HEK293 (cell line): Measurements from ENCODE around the gene POLK.

Experiments
- IKZF3 ChIP-seq: fragments of 450-650 bp; IDR thresholded peaks from 2 replicates; pipeline ENCODE4 v1.5.0; 2018; ENCODE audit warnings: missing biosample characterization, mild to moderate bottlenecking, missing genetic modification characterization, moderate library complexity
- KLF7 ChIP-seq: fragments of 450-650 bp; formaldehyde crosslinking; IDR thresholded peaks from 2 replicates; pipeline ENCODE4 v1.5.1; 2016; ENCODE audit warnings: missing biosample characterization, missing genetic modification characterization, borderline replicate concordance
- MZF1 ChIP-seq: fragments of 450-650 bp; formaldehyde crosslinking; IDR thresholded peaks from 2 replicates; pipeline ENCODE4 v1.5.1; 2017; ENCODE audit warnings: missing biosample characterization, missing genetic modification characterization, borderline replicate concordance
- PRDM2 ChIP-seq: fragments of 450-650 bp; formaldehyde crosslinking; IDR thresholded peaks from 2 replicates; pipeline ENCODE4 v1.5.1; 2016; ENCODE audit warnings: missing biosample characterization, missing genetic modification characterization, borderline replicate concordance
- REPIN1 ChIP-seq: fragments of 450-650 bp; formaldehyde crosslinking; IDR thresholded peaks from 2 replicates; pipeline ENCODE4 v1.5.1; 2017; ENCODE audit warnings: missing biosample characterization, missing genetic modification characterization, low read depth
- REST ChIP-seq: fragments of 450-650 bp; formaldehyde crosslinking; IDR thresholded peaks from 2 replicates; pipeline ENCODE4 v1.5.1; 2016; ENCODE audit warnings: missing biosample characterization, missing genetic modification characterization
- SETDB1 ChIP-seq: IDR thresholded peaks from one replicate; pipeline ENCODE4 v1.6.1; 2017; ENCODE audit warnings: mild to moderate bottlenecking, low read length, moderate library complexity, mixed read lengths; ENCODE audit not compliant: insufficient read length
- SP7 ChIP-seq: fragments of 450-650 bp; formaldehyde crosslinking; IDR thresholded peaks from 2 replicates; pipeline ENCODE4 v1.5.1; 2016; ENCODE audit warnings: missing biosample characterization, missing genetic modification characterization
- ZBTB48 ChIP-seq: fragments of 450-650 bp; formaldehyde crosslinking; IDR thresholded peaks from 2 replicates; pipeline ENCODE4 v1.5.1; 2016; ENCODE audit warnings: missing biosample characterization, missing genetic modification characterization
- ZEB2 ChIP-seq: fragments of 450-650 bp; formaldehyde crosslinking; IDR thresholded peaks from 2 replicates; pipeline ENCODE4 v1.5.1; 2016; ENCODE audit warnings: missing biosample characterization, missing genetic modification characterization
- ZNF10 ChIP-seq: fragments of 450-650 bp; formaldehyde crosslinking; IDR thresholded peaks from 2 replicates; pipeline ENCODE4 v1.5.1; 2017; ENCODE audit warnings: missing biosample characterization, missing genetic modification characterization
- ZNF121 ChIP-seq: fragments of 450-650 bp; formaldehyde crosslinking; IDR thresholded peaks from 2 replicates; pipeline ENCODE4 v1.5.1; 2016; ENCODE audit warnings: missing biosample characterization, missing genetic modification characterization
- ZNF132 ChIP-seq: fragments of 450-650 bp; formaldehyde crosslinking; IDR thresholded peaks from 2 replicates; pipeline ENCODE4 v1.5.1; 2017; ENCODE audit warnings: missing biosample characterization, missing genetic modification characterization, borderline replicate concordance
- ZNF16 ChIP-seq: fragments of 450-650 bp; formaldehyde crosslinking; IDR thresholded peaks from 2 replicates; pipeline ENCODE4 v1.5.1; 2016; ENCODE audit warnings: low read depth, missing biosample characterization, missing genetic modification characterization
- ZNF174 ChIP-seq: fragments of 450-650 bp; formaldehyde crosslinking; IDR thresholded peaks from 2 replicates; pipeline ENCODE4 v1.5.0; 2017; ENCODE audit warnings: missing biosample characterization, mild to moderate bottlenecking, missing genetic modification characterization
- ZNF274 ChIP-seq, 2 experiments: fragments of 200-500 bp in 1 of 2; fragments of 450-650 bp in 1 of 2; sonication (Bioruptor generic) in 1 of 2; formaldehyde crosslinking in 1 of 2; IDR thresholded peaks; 2 replicates each; pipeline versions ENCODE4 v1.5.1 to v1.6.1; 2014 to 2016; ENCODE audit warnings: borderline replicate concordance in 1 of 2, inconsistent platforms in 1 of 2, low read length in 1 of 2, missing biosample characterization in 1 of 2, missing genetic modification characterization in 1 of 2
- ZNF416 ChIP-seq: fragments of 450-650 bp; formaldehyde crosslinking; IDR thresholded peaks from 2 replicates; pipeline ENCODE4 v1.5.1; 2016; ENCODE audit warnings: missing biosample characterization, missing genetic modification characterization
- ZNF433 ChIP-seq: fragments of 450-650 bp; formaldehyde crosslinking; IDR thresholded peaks from 2 replicates; pipeline ENCODE4 v1.5.1; 2016; ENCODE audit warnings: missing biosample characterization, missing genetic modification characterization, low read depth
- ZNF48 ChIP-seq: fragments of 450-650 bp; formaldehyde crosslinking; IDR thresholded peaks from 2 replicates; pipeline ENCODE4 v1.5.1; 2016; ENCODE audit warnings: missing biosample characterization, missing genetic modification characterization
- ZNF510 ChIP-seq: fragments of 450-650 bp; formaldehyde crosslinking; IDR thresholded peaks from 2 replicates; pipeline ENCODE4 v1.5.1; 2018; ENCODE audit warnings: mild to moderate bottlenecking, missing genetic modification characterization, missing biosample characterization; ENCODE audit not compliant: insufficient replicate concordance
- ZNF580 ChIP-seq: fragments of 450-650 bp; formaldehyde crosslinking; IDR thresholded peaks from 2 replicates; pipeline ENCODE4 v1.5.1; 2016; ENCODE audit warnings: missing biosample characterization, missing genetic modification characterization
- ZNF600 ChIP-seq: fragments of 450-650 bp; formaldehyde crosslinking; IDR thresholded peaks from 2 replicates; pipeline ENCODE4 v1.5.1; 2016; ENCODE audit warnings: missing biosample characterization, missing genetic modification characterization
- ZNF629 ChIP-seq: fragments of 450-650 bp; formaldehyde crosslinking; IDR thresholded peaks from 2 replicates; pipeline ENCODE4 v1.5.1; 2017; ENCODE audit warnings: missing biosample characterization, missing genetic modification characterization
- ZXDB ChIP-seq: fragments of 450-650 bp; formaldehyde crosslinking; IDR thresholded peaks from 2 replicates; pipeline ENCODE4 v1.5.1; 2016; ENCODE audit warnings: missing biosample characterization, missing genetic modification characterization
- TF ChIP-seq, protein P1 (sequence below): fragments of 450-650 bp; formaldehyde crosslinking; IDR thresholded peaks from 2 replicates; pipeline ENCODE4 v1.5.1; 2016; ENCODE audit warnings: missing biosample characterization, missing genetic modification characterization
- TF ChIP-seq, protein P2 (sequence below): fragments of 450-650 bp; formaldehyde crosslinking; IDR thresholded peaks from 2 replicates; pipeline ENCODE4 v1.5.1; 2016; ENCODE audit warnings: missing biosample characterization, missing genetic modification characterization

Gene POLK

GRCh38 chr5:75566710-75567309 lies 55.1 kb downstream of the POLK start (continued):
- TF ChIP-seq PRDM2 (tag by site-specific recombination) (no peak), ZNF433 (tag by site-specific recombination) (no peak), ZBTB48 (tag by site-specific recombination) (no peak), KLF7 (tag by site-specific recombination) (no peak), ZNF274 (IDR thresholded peaks at IDR 0.05; ENCODE audit: low read length) (no peak), ZNF274 (tag by site-specific recombination; IDR thresholded peaks at IDR 0.05; ENCODE audit: borderline replicate concordance) (no peak), SETDB1 (peak; percentile 7), ZNF629 (tag by site-specific recombination) (peak; percentile 56; the same call in 1 of the 2 replicates), MZF1 (tag by site-specific recombination) (peak; percentile 89), ZNF132 (no peak), SP7 (tag by site-specific recombination) (peak; percentile 52), ZNF510 (tag by site-specific recombination) (peak; percentile 7), ZNF174 (tag by site-specific recombination) (no peak), ZNF600 (0 out of 2 replicates have a peak, but pooled peaks have one; percentile 25), ZNF416 (no peak), ZNF580 (tag by site-specific recombination) (no peak), ZNF10 (peak; percentile 31; the same call in 1 of the 2 replicates), ZNF121 (no peak), ZNF48 (tag by site-specific recombination) (no peak), ZXDB (tag by site-specific recombination) (0 out of 2 replicates have a peak, but pooled peaks have one; percentile 16), ZNF16 (tag by site-specific recombination) (no peak), REPIN1 (tag by site-specific recombination) (no peak), ZEB2 (peak; percentile 60; the same call in 1 of the 2 replicates), REST (tag by site-specific recombination) (no peak), IKZF3 (tag by site-specific recombination) (0 out of 2 replicates have a peak, but pooled peaks have one; percentile 16)
- TF ChIP-seq, protein P1, sequence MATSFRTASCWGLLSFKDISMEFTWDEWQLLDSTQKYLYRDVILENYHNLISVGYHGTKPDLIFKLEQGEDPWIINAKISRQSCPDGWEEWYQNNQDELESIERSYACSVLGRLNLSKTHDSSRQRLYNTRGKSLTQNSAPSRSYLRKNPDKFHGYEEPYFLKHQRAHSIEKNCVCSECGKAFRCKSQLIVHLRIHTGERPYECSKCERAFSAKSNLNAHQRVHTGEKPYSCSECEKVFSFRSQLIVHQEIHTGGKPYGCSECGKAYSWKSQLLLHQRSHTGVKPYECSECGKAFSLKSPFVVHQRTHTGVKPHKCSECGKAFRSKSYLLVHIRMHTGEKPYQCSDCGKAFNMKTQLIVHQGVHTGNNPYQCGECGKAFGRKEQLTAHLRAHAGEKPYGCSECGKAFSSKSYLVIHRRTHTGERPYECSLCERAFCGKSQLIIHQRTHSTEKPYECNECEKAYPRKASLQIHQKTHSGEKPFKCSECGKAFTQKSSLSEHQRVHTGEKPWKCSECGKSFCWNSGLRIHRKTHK (tag by site-specific recombination): no peak
- TF ChIP-seq, protein P2, sequence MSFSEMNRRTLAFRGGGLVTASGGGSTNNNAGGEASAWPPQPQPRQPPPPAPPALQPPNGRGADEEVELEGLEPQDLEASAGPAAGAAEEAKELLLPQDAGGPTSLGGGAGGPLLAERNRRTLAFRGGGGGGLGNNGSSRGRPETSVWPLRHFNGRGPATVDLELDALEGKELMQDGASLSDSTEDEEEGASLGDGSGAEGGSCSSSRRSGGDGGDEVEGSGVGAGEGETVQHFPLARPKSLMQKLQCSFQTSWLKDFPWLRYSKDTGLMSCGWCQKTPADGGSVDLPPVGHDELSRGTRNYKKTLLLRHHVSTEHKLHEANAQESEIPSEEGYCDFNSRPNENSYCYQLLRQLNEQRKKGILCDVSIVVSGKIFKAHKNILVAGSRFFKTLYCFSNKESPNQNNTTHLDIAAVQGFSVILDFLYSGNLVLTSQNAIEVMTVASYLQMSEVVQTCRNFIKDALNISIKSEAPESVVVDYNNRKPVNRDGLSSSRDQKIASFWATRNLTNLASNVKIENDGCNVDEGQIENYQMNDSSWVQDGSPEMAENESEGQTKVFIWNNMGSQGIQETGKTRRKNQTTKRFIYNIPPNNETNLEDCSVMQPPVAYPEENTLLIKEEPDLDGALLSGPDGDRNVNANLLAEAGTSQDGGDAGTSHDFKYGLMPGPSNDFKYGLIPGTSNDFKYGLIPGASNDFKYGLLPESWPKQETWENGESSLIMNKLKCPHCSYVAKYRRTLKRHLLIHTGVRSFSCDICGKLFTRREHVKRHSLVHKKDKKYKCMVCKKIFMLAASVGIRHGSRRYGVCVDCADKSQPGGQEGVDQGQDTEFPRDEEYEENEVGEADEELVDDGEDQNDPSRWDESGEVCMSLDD (tag by site-specific recombination): no peak
